SK-N-MC (cell line): ENCODE data around the gene NUDT9.

Experiments used
- EZH2 ChIP-seq: fragments of 200-600 bp; sonication (generic); IDR thresholded peaks from one replicate; pipeline ENCODE4 v1.6.1; 2017; ENCODE audit warnings: antibody characterized with exemption
- FOXP2 ChIP-seq: optimal IDR thresholded peaks from 2 replicates; pipeline ENCODE3; 2011; ENCODE audit warnings: mild to moderate bottlenecking, moderate library complexity; ENCODE audit not compliant: insufficient read depth; ENCODE audit errors: extremely low read length, control extremely low read depth

DNA sequence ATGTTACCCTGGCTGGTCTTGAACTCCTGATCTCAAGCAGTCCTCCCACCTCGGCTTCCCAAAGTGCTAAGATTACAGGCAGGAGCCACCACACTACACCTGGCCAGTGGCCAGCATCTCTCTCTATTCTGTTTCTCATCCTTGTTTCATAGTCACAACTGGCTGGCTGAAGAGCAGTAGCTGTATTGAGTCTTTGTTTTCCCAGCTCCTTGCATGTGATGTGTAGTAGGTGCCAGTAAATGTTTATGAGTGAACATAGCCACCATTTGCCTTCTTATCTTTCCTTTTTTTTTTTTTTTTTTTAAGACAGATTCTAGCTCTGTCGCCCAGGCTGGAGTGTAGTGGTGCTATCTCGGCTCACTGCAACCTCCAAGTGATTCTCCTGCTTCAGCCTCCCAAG is 23.6 kb downstream of the NUDT9 start:
- TF ChIP-seq EZH2 (no peak), FOXP2 (no peak)
